HG02759 (cell line): Measurements from ENCODE around the gene SHOC2.

ENCODE experiments used
- ATAC-seq: cut with Tn5 transposase; IDR thresholded peaks from one replicate; pipeline ENCODE4 v1.9.1; 2021; ENCODE audit warnings: mild to moderate bottlenecking, moderate library complexity; ENCODE audit not compliant: unreplicated experiment

The SHOC2 gene

DNA sequence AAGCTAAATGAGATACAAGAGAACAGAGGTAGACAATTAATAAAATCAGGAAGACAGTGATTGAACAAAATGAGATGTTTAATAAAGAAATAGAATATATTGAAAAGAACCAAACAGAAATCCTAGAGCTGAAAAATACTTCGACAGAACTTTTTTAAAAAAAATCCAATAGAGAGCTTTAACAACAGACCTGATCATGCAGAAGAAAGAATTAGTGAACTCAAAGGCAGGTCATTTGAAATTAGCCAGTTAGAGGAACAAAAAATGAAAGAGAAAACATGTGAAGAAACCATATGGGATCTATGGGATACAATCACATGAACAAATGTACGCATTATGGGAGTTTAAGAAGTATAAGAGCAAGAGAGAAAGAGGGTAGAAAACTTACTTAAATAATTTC, 120.1 kb downstream of the SHOC2 start:
- ATAC-seq, result no peak

DNA sequence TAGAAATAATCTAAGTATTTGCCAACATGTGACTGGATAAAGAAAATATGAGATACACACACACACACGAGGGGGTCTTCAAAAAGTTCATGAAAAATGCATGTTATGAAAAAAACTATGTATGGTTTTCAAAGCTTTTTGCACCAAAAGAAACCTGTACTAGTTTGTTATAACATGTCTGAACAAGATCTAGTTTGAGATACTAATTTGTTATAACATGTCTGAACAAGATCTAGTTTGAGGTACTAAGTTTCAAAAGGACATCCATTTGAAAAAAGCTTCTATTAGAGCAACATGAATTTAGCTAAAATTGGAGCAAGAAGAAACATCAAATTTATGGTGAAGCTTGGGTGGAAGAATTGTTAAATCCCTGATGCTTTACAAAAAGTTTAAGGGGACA, 137.6 kb downstream of the SHOC2 start:
- ATAC-seq, result no peak
